GM21423 (cell line): Measurements from ENCODE around the gene PRR20E.
"Not testable (repeated sequence)": the region's sequence is repeated elsewhere in the genome, so short reads cannot be mapped to it uniquely, and the experiment has no call there.

Experiments used
- ATAC-seq: cut with Tn5 transposase; IDR thresholded peaks from one replicate; pipeline ENCODE4 v1.9.1; 2021; ENCODE audit warnings: mild to moderate bottlenecking, moderate library complexity; ENCODE audit not compliant: unreplicated experiment

The PRR20E gene

GRCh38 chr13:57166897-57167296, at the start of gene PRR20E:
TSS of gene PRR20E (plus strand) at chr13:57167197. CDS start at chr13:57167584, 387 bp downstream.
- not testable (repeated sequence) for ATAC-seq

- no peak for ATAC-seq
Observed at GRCh38 chr13:57123681-57124080, 43.3 kb upstream of the PRR20E start.

- no peak for ATAC-seq
Observed at GRCh38 chr13:57128909-57129308, 38.1 kb upstream of the PRR20E start.

- ATAC-seq, result no peak
Observed at GRCh38 chr13:57136093-57136492, 30.9 kb upstream of the PRR20E start.

- no peak for ATAC-seq
Observed at GRCh38 chr13:57137585-57137984, 29.4 kb upstream of the PRR20E start.

- ATAC-seq, result no peak
Observed at GRCh38 chr13:57138988-57139387, 28.0 kb upstream of the PRR20E start.

GRCh38 chr13:57139781-57140180, 27.2 kb upstream of the PRR20E start:
- not testable (repeated sequence) for ATAC-seq

- not testable (repeated sequence) for ATAC-seq
Observed at GRCh38 chr13:57140235-57140968, 26.6 kb upstream of the PRR20E start, which contains the start of gene PRR20A. TSS of gene PRR20A (plus strand) at chr13:57140918. CDS start at chr13:57141305, 387 bp downstream.

- ATAC-seq, result not testable (repeated sequence)
Observed at GRCh38 chr13:57147188-57147587, 19.8 kb upstream of the PRR20E start, which contains the start of gene PRR20B. TSS of gene PRR20B (plus strand) at chr13:57147488. CDS start at chr13:57147875, 387 bp downstream.

- not testable (repeated sequence) for ATAC-seq
Observed at GRCh38 chr13:57148106-57148505, 18.9 kb upstream of the PRR20E start.

GRCh38 chr13:57153761-57154160, 13.2 kb upstream of the PRR20E start, which contains the start of gene PRR20C:
TSS of gene PRR20C (plus strand) at chr13:57154061. CDS start at chr13:57154448, 387 bp downstream.
- not testable (repeated sequence) for ATAC-seq

GRCh38 chr13:57160332-57160731, 6.7 kb upstream of the PRR20E start, which contains the start of gene PRR20D:
TSS of gene PRR20D (plus strand) at chr13:57160632. CDS start at chr13:57161019, 387 bp downstream.
- ATAC-seq, result not testable (repeated sequence)

GRCh38 chr13:57191667-57192066, 24.7 kb downstream of the PRR20E start:
- no peak for ATAC-seq

GRCh38 chr13:57212989-57213388, 46.0 kb downstream of the PRR20E start:
- no peak for ATAC-seq
